ENCODE data around the gene LRCH1.

LRCH1 gene

GRCh38 chr13:46617885-46618284 is 64.9 kb downstream of the LRCH1 start:
- no peaks in the 10 kb centered on the region for H3K36me3 Mint-ChIP-seq (ENCODE audit: low read depth)
- H3K27me3 Mint-ChIP-seq, result no peaks in the 10 kb centered on the region
- peaks cover 74% of the 10 kb centered on the region for H3K4me1 Mint-ChIP-seq (ENCODE audit: low read depth)
- no peaks in the 10 kb centered on the region for H3K9me3 Mint-ChIP-seq
- H3K4me3 Mint-ChIP-seq, result no peak overlapping the region
- H3K27ac Mint-ChIP-seq, result no peak overlapping the region

- H3K4me1 Mint-ChIP-seq (ENCODE audit: low read depth), result peaks cover 78% of the 10 kb centered on the region
These were observed 65.8 kb downstream of the LRCH1 start for GRCh38 chr13:46618694-46619254.

GRCh38 chr13:46620029-46620428 is 67.1 kb downstream of the LRCH1 start:
- Mint-ChIP-seq H3K27me3 (no peaks in the 10 kb centered on the region), H3K9me3 (no peaks in the 10 kb centered on the region), H3K4me1 (ENCODE audit: low read depth) (peaks cover 83% of the 10 kb centered on the region), H3K36me3 (ENCODE audit: low read depth) (no peaks in the 10 kb centered on the region), H3K27ac (no peak overlapping the region), H3K4me3 (no peak overlapping the region)

More at GRCh38 chr13:46618694-46619254, 65.8 kb downstream of the LRCH1 start:
- Mint-ChIP-seq H3K27ac (peak overlapping the region; percentile 80), H3K9me3 (no peaks in the 10 kb centered on the region), H3K27me3 (no peaks in the 10 kb centered on the region), H3K36me3 (ENCODE audit: low read depth) (no peaks in the 10 kb centered on the region), H3K4me3 (no peak overlapping the region)

GRCh38 chr13:46620471-46620870 is 67.5 kb downstream of the LRCH1 start:
- Mint-ChIP-seq H3K4me1 (ENCODE audit: low read depth) (peaks cover 83% of the 10 kb centered on the region), H3K27ac (no peak overlapping the region), H3K36me3 (ENCODE audit: low read depth) (no peaks in the 10 kb centered on the region), H3K9me3 (no peaks in the 10 kb centered on the region), H3K4me3 (no peak overlapping the region), H3K27me3 (no peaks in the 10 kb centered on the region)

GRCh38 chr13:46621133-46621532 is 68.2 kb downstream of the LRCH1 start:
- no peaks in the 10 kb centered on the region for H3K27me3 Mint-ChIP-seq
- peaks cover 84% of the 10 kb centered on the region for H3K4me1 Mint-ChIP-seq (ENCODE audit: low read depth)
- no peak overlapping the region for H3K27ac Mint-ChIP-seq
- no peak overlapping the region for H3K4me3 Mint-ChIP-seq
- no peaks in the 10 kb centered on the region for H3K9me3 Mint-ChIP-seq
- no peaks in the 10 kb centered on the region for H3K36me3 Mint-ChIP-seq (ENCODE audit: low read depth)

GRCh38 chr13:46621792-46622629 is 69.0 kb downstream of the LRCH1 start:
- no peak overlapping the region for H3K4me3 Mint-ChIP-seq
- H3K27me3 Mint-ChIP-seq, result no peaks in the 10 kb centered on the region
- H3K27ac Mint-ChIP-seq, result no peak overlapping the region
- H3K9me3 Mint-ChIP-seq, result no peaks in the 10 kb centered on the region
- no peaks in the 10 kb centered on the region for H3K36me3 Mint-ChIP-seq (ENCODE audit: low read depth)
- H3K4me1 Mint-ChIP-seq (ENCODE audit: low read depth), result peaks cover 83% of the 10 kb centered on the region

GRCh38 chr13:46622630-46623256 is 69.8 kb downstream of the LRCH1 start:
- no peak overlapping the region for H3K4me3 Mint-ChIP-seq
- no peak overlapping the region for H3K27ac Mint-ChIP-seq
- no peaks in the 10 kb centered on the region for H3K27me3 Mint-ChIP-seq
- H3K36me3 Mint-ChIP-seq (ENCODE audit: low read depth), result no peaks in the 10 kb centered on the region
- H3K9me3 Mint-ChIP-seq, result no peaks in the 10 kb centered on the region
- peaks cover 80% of the 10 kb centered on the region for H3K4me1 Mint-ChIP-seq (ENCODE audit: low read depth)

GRCh38 chr13:46624353-46624752 is 71.4 kb downstream of the LRCH1 start:
- no peak overlapping the region for H3K4me3 Mint-ChIP-seq
- H3K36me3 Mint-ChIP-seq (ENCODE audit: low read depth), result no peaks in the 10 kb centered on the region
- H3K27ac Mint-ChIP-seq, result no peak overlapping the region
- no peaks in the 10 kb centered on the region for H3K27me3 Mint-ChIP-seq
- peaks cover 75% of the 10 kb centered on the region for H3K4me1 Mint-ChIP-seq (ENCODE audit: low read depth)
- H3K9me3 Mint-ChIP-seq, result no peaks in the 10 kb centered on the region

- Mint-ChIP-seq H3K36me3 (ENCODE audit: low read depth) (no peaks in the 10 kb centered on the region), H3K4me1 (ENCODE audit: low read depth) (peaks cover 75% of the 10 kb centered on the region), H3K27ac (no peak overlapping the region), H3K4me3 (no peak overlapping the region), H3K9me3 (no peaks in the 10 kb centered on the region), H3K27me3 (no peaks in the 10 kb centered on the region)
These were observed 71.9 kb downstream of the LRCH1 start for GRCh38 chr13:46624821-46625220.

- H3K27ac Mint-ChIP-seq, result no peak overlapping the region
- no peaks in the 10 kb centered on the region for H3K9me3 Mint-ChIP-seq
- no peaks in the 10 kb centered on the region for H3K27me3 Mint-ChIP-seq
- H3K4me3 Mint-ChIP-seq, result no peak overlapping the region
- no peaks in the 10 kb centered on the region for H3K36me3 Mint-ChIP-seq (ENCODE audit: low read depth)
- peaks cover 76% of the 10 kb centered on the region for H3K4me1 Mint-ChIP-seq (ENCODE audit: low read depth)
These were observed 74.5 kb downstream of the LRCH1 start for GRCh38 chr13:46627462-46627861.

- peaks cover 68% of the 10 kb centered on the region for H3K4me1 Mint-ChIP-seq (ENCODE audit: low read depth)
- H3K9me3 Mint-ChIP-seq, result no peaks in the 10 kb centered on the region
- no peaks in the 10 kb centered on the region for H3K27me3 Mint-ChIP-seq
- H3K27ac Mint-ChIP-seq, result no peak overlapping the region
- H3K4me3 Mint-ChIP-seq, result no peak overlapping the region
- no peaks in the 10 kb centered on the region for H3K36me3 Mint-ChIP-seq (ENCODE audit: low read depth)
These were observed 75.8 kb downstream of the LRCH1 start for GRCh38 chr13:46628622-46629365.

- Mint-ChIP-seq H3K9me3 (no peaks in the 10 kb centered on the region), H3K4me3 (no peak overlapping the region), H3K4me1 (ENCODE audit: low read depth) (peaks cover 63% of the 10 kb centered on the region), H3K36me3 (ENCODE audit: low read depth) (peaks cover 7% of the 10 kb centered on the region), H3K27me3 (no peaks in the 10 kb centered on the region), H3K27ac (no peak overlapping the region)
These were observed 76.9 kb downstream of the LRCH1 start for GRCh38 chr13:46629811-46630413.

- H3K4me3 Mint-ChIP-seq, result no peak overlapping the region
- no peak overlapping the region for H3K27ac Mint-ChIP-seq
- H3K4me1 Mint-ChIP-seq (ENCODE audit: low read depth), result peaks cover 56% of the 10 kb centered on the region
- no peaks in the 10 kb centered on the region for H3K27me3 Mint-ChIP-seq
- H3K36me3 Mint-ChIP-seq (ENCODE audit: low read depth), result peaks cover 7% of the 10 kb centered on the region
- H3K9me3 Mint-ChIP-seq, result no peaks in the 10 kb centered on the region
These were observed 77.6 kb downstream of the LRCH1 start for GRCh38 chr13:46630431-46631178.

GRCh38 chr13:46631179-46631542 is 78.2 kb downstream of the LRCH1 start:
- Mint-ChIP-seq H3K36me3 (ENCODE audit: low read depth) (peaks cover 7% of the 10 kb centered on the region), H3K4me3 (no peak overlapping the region), H3K27me3 (no peaks in the 10 kb centered on the region), H3K9me3 (no peaks in the 10 kb centered on the region), H3K4me1 (ENCODE audit: low read depth) (peaks cover 54% of the 10 kb centered on the region), H3K27ac (no peak overlapping the region)

Data from stimulated activated naive CD8-positive, alpha-beta T cell treated with anti-CD3 and anti-CD28 coated beads, Interleukin-15, Interleukin-2, amounts not matched to agents 100 ng/mL and 50 ng/mL, for 24 hours (primary cell).